Esophagus squamous epithelium (tissue), 4 donors: ENCODE data around the gene ATAD1.

Experiments
- POLR2A ChIP-seq, 4 donors: fragments of 450-650 bp; IDR thresholded peaks; one replicate each; pipeline ENCODE4 v1.6.1; 2017; ENCODE audit warnings: antibody characterized with exemption in 4 of 4, mild to moderate bottlenecking in 4 of 4, moderate library complexity in 3 of 4
- TF ChIP-seq, protein P1 (sequence below), 6 experiments: fragments of 450-650 bp in 4 of 6; fragments of 200-600 bp in 2 of 6; sonication (generic) in 2 of 6; IDR thresholded peaks; one replicate each; pipeline ENCODE4 v1.5.1; 2016 to 2019; ENCODE audit warnings: antibody characterized with exemption in 6 of 6, mild to moderate bottlenecking in 4 of 6, moderate library complexity in 4 of 6

DNA sequence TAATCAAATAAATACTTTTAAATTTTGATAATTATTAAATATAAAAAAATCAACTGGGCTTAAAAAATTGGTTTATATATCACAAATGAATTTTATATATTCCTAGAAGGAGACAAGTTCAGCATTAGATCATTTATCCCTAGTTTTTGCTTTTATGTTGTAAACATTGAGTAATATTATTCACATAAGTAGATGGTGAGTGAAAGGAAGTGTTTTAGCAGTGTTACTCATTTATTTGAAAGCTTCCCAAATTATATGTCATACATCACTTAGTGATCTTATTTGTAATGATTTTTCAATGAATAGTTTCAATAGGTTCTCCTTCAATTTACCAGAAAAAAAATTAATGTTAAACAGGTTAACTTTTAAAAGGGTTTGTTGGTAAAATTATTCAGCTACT lies 29.5 kb upstream of the ATAD1 start:
- TF ChIP-seq POLR2A (IDR thresholded peaks at IDR 0.05) = no peak
- TF ChIP-seq, protein P1, sequence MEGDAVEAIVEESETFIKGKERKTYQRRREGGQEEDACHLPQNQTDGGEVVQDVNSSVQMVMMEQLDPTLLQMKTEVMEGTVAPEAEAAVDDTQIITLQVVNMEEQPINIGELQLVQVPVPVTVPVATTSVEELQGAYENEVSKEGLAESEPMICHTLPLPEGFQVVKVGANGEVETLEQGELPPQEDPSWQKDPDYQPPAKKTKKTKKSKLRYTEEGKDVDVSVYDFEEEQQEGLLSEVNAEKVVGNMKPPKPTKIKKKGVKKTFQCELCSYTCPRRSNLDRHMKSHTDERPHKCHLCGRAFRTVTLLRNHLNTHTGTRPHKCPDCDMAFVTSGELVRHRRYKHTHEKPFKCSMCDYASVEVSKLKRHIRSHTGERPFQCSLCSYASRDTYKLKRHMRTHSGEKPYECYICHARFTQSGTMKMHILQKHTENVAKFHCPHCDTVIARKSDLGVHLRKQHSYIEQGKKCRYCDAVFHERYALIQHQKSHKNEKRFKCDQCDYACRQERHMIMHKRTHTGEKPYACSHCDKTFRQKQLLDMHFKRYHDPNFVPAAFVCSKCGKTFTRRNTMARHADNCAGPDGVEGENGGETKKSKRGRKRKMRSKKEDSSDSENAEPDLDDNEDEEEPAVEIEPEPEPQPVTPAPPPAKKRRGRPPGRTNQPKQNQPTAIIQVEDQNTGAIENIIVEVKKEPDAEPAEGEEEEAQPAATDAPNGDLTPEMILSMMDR (IDR thresholded peaks at IDR 0.05) = no peak
